ENCODE data around the gene SLC6A18.
A peak's percentile ranks its signal among the peaks of the same experiment; 100 is the strongest.

SLC6A18 gene

DNA sequence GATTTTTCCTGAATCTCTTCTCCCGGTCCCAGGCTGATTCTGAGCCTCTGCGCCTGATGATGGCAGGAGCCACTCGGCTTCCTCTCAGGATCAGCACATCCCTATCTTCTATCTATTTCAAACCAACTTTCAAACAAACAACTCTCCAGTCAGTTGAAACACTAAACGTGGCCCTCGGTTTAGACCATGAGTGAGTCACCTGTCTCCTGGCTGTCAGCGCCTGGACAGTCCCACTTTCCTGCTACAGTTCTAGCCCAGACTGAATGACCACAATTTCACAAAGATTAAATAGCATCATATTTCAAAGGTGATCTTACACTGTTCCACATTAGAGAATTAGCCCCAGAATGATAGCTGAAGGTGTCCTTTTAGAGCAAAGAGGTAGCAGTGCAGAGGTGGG, 17.6 kb upstream of the SLC6A18 start:
- Mint-ChIP-seq H3K36me3 (ENCODE audit: low read depth) (no peaks in the 10 kb centered on the region), H3K27ac (peak overlapping the region; percentile 11), H3K9me3 (no peaks in the 10 kb centered on the region), H3K27me3 (ENCODE audit: low read depth, poor library complexity) (peaks cover 24% of the 10 kb centered on the region), H3K4me1 (peaks cover 33% of the 10 kb centered on the region), H3K4me3 (no peak overlapping the region)
- TF ChIP-seq, protein P1, sequence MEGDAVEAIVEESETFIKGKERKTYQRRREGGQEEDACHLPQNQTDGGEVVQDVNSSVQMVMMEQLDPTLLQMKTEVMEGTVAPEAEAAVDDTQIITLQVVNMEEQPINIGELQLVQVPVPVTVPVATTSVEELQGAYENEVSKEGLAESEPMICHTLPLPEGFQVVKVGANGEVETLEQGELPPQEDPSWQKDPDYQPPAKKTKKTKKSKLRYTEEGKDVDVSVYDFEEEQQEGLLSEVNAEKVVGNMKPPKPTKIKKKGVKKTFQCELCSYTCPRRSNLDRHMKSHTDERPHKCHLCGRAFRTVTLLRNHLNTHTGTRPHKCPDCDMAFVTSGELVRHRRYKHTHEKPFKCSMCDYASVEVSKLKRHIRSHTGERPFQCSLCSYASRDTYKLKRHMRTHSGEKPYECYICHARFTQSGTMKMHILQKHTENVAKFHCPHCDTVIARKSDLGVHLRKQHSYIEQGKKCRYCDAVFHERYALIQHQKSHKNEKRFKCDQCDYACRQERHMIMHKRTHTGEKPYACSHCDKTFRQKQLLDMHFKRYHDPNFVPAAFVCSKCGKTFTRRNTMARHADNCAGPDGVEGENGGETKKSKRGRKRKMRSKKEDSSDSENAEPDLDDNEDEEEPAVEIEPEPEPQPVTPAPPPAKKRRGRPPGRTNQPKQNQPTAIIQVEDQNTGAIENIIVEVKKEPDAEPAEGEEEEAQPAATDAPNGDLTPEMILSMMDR (IDR thresholded peaks at IDR 0.05) = no peak
- DNase-seq = no peak

DNA sequence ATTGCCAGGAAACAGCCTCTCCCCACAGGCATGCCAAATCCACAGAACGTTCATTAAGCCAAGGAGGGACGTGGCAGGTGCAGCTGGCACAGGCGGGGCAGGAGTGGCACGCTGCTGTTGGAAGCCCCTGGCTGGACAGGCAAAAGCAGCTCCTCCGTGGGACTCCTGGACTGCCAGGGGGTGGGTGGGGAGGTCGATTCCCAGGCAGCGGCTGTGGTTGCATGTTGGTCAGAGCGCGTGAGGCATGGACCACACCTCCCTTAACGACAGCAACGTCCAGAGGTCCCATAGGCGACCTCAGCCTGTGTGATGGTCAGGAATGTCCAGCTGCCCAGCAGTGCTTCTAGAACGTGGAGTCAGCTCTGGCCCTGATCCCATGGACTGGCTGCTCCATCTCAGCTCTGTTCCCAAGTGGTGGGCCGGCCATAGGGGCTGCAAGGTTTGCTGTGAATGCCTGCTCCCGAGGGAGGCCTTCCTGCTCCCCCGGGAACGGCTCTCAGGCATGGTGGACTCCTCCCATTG, 16.9 kb upstream of the SLC6A18 start:
- Mint-ChIP-seq H3K36me3 (ENCODE audit: low read depth) (no peaks in the 10 kb centered on the region), H3K4me3 (no peak overlapping the region), H3K27ac (no peak overlapping the region), H3K27me3 (ENCODE audit: low read depth, poor library complexity) (peaks cover 24% of the 10 kb centered on the region), H3K4me1 (peaks cover 33% of the 10 kb centered on the region), H3K9me3 (no peaks in the 10 kb centered on the region)
- TF ChIP-seq, protein P1 (IDR thresholded peaks at IDR 0.05) = no peak
- DNase-seq = no peak

DNA sequence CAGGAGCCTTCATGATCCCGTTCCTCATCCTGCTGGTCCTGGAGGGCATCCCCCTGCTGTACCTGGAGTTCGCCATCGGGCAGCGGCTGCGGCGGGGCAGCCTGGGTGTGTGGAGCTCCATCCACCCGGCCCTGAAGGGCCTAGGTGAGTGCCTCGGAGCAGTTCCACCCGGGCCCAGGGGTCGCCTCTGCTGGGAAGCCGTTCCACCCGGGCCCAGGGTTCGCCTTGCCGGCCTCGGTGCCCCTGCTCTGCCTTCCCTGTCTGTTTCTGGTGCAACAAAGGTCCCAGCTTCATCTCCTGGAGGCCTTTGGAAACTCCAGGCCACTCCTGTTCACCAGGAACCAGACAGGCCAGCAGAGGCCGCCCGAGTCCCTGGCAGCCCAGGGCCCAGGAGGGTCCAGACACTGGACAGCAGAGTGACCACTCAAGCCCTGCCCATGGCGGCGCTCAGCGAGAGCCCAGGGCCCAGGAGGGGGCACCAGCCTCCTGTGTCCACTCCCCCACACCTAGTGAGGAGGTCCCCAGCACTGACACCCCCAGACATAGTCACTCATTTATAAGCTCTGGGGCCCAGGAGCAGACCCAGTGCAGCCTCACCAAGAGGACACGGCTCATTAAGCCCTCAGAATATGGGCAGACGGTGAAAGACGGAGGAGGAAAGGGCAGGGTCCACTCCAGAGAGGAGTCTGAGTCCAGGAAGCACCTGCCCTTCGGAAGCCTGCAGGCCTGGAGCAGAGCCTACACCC, 16.3 kb upstream of the SLC6A18 start:
- Mint-ChIP-seq H3K27me3 (ENCODE audit: low read depth, poor library complexity) (peaks cover 24% of the 10 kb centered on the region), H3K36me3 (ENCODE audit: low read depth) (no peaks in the 10 kb centered on the region), H3K9me3 (no peaks in the 10 kb centered on the region), H3K4me1 (peaks cover 33% of the 10 kb centered on the region), H3K4me3 (no peak overlapping the region), H3K27ac (no peak overlapping the region)
- TF ChIP-seq, protein P1 (IDR thresholded peaks at IDR 0.05) = peak; percentile 38
- peak; percentile 72 for DNase-seq

DNA sequence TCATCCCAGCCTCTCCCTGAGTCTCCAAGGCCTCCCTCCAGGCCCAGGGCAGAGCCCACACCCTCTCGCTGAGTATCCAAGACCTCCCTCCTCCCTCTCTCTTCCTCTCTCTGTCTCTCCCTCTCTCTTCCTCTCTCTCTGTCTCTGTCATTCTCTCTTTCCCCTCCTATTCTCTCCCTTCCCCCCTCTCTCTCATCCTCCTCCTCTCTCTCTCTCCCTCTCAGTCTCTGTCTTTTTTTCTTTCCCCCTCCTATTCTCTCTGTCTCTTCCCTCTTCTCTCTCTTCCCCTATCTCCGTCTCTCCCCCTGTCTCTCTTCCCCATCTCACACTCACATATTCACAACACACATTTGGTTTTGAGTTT, 15.7 kb upstream of the SLC6A18 start:
- TF ChIP-seq, protein P1 (IDR thresholded peaks at IDR 0.05) = no peak
- no peaks in the 10 kb centered on the region for H3K36me3 Mint-ChIP-seq (ENCODE audit: low read depth)
- H3K4me1 Mint-ChIP-seq = peaks cover 33% of the 10 kb centered on the region
- DNase-seq = no peak
- H3K4me3 Mint-ChIP-seq = no peak overlapping the region
- no peak overlapping the region for H3K27ac Mint-ChIP-seq
- peaks cover 24% of the 10 kb centered on the region for H3K27me3 Mint-ChIP-seq (ENCODE audit: low read depth, poor library complexity)
- H3K9me3 Mint-ChIP-seq = no peaks in the 10 kb centered on the region

DNA sequence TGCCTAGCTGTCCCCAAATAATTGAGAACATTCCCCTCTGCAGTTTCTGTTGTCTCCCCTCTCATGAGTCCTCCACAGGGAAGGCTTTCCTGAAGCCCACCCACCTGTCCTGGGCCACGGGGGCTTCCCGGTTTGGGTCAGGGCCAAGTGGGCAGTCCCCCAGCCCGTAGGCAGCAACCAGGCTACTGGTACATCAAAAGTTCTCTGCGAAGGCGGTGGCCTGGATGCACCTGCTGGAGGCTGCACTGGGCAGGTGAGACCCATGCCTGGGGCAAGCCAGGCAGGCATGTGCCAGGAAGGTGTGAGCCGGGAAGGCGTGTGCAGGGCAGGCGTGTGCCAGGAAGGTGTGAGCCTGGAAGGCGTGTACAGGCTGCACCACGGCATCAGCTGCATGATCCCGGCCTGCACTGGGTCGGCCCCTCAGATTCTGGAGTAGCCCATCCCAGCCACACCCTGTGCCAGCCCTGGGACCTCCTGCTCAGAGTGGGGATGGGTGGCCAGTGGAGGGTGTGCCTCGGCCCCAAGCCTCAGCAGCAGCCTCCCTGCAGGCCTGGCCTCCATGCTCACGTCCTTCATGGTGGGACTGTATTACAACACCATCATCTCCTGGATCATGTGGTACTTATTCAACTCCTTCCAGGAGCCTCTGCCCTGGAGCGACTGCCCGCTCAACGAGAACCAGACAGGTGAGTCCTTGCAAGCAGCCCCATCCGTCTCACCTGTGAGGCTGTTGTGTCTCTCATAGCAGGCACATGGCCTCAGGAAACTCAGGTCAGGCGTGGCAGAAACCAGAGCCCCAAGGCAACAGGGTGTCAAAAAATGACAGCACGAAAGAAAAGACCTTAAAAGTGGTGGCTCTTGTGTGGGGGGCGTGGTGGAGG, 15.0 kb upstream of the SLC6A18 start:
- no peak overlapping the region for H3K4me3 Mint-ChIP-seq
- no peak overlapping the region for H3K27ac Mint-ChIP-seq
- DNase-seq = no peak
- TF ChIP-seq, protein P1 (IDR thresholded peaks at IDR 0.05) = no peak
- no peaks in the 10 kb centered on the region for H3K9me3 Mint-ChIP-seq
- peaks cover 22% of the 10 kb centered on the region for H3K27me3 Mint-ChIP-seq (ENCODE audit: low read depth, poor library complexity)
- H3K4me1 Mint-ChIP-seq = peaks cover 28% of the 10 kb centered on the region
- H3K36me3 Mint-ChIP-seq (ENCODE audit: low read depth) = no peaks in the 10 kb centered on the region

Data from nephron progenitor cell (in vitro differentiated cells).